GM12878 (cell line): ENCODE data around the gene SLC12A5. TPM values are rescaled to one million over a fixed set of nuclear protein-coding genes. Genes with fewer than 3 reads are reported as not detected.

Source experiments
- E2F4 ChIP-seq: IDR thresholded peaks from 2 replicates; pipeline ENCODE4 v1.6.1; 2012; ENCODE audit warnings: low read depth, low read length, improper control_type of control experiment
- EGR1 ChIP-seq, 2 experiments: IDR thresholded peaks; 1 replicate in 1 of 2; 2 replicates in 1 of 2; pipeline ENCODE4 v1.6.1; 2011 to 2012; ENCODE audit warnings: low read depth in 2 of 2, low read length in 2 of 2, borderline replicate concordance in 1 of 2, mild to moderate bottlenecking in 1 of 2, moderate library complexity in 1 of 2
- ETV6 ChIP-seq, 2 experiments: fragments of 450-650 bp in 1 of 2; IDR thresholded peaks in 1 of 2; conservative IDR thresholded peaks in 1 of 2; 2 replicates each; pipeline ENCODE4 v1.6.1; 2014; ENCODE audit warnings: antibody characterized with exemption in 1 of 2, borderline replicate concordance in 1 of 2, low read depth in 1 of 2, mild to moderate bottlenecking in 1 of 2, moderate library complexity in 1 of 2
- NKRF ChIP-seq: fragments of 450-650 bp; conservative IDR thresholded peaks from 2 replicates; pipeline ENCODE4 v1.6.1; 2017; ENCODE audit warnings: mild to moderate bottlenecking, moderate library complexity
- ZBTB11 ChIP-seq: fragments of 450-650 bp; formaldehyde crosslinking; IDR thresholded peaks from 2 replicates; pipeline ENCODE4 v1.5.0; 2022; ENCODE audit warnings: mild to moderate bottlenecking, missing genetic modification characterization
- polyA plus RNA-seq, 11 experiments: library from polyadenylated mRNA; depleted of rRNA in 4 of 11; unstranded in 6 of 11; stranded (reverse) in 5 of 11; fragments of >200 nt; fragmentation: Nextera tagmentation in 4 of 11; fragmentation: Illumina TruSeq in 1 of 11; extraction: Ambion mirVana in 4 of 11; extraction: Trizol in 1 of 11; gene quantifications; 1 replicate in 1 of 11; 2 replicates in 10 of 11; pipeline versions ENCODE4 v1.2.1 to v1.2.3, GENCODE V29; 2011 to 2016; ENCODE audit warnings: inconsistent platforms in 2 of 11, missing spikeins in 2 of 11, low read depth in 1 of 11
- total RNA-seq, 4 experiments: library from RNA; depleted of rRNA in 3 of 4; stranded (reverse); fragments of >200 nt in 3 of 4; fragmentation: Illumina TruSeq in 1 of 4; extraction: Trizol in 1 of 4; gene quantifications; 2 replicates each; pipeline versions ENCODE4 v1.2.1 to v1.2.3, GENCODE V29; 2013 to 2021

Gene SLC12A5
- total and polyA plus RNA-seq, 10 of the 15 experiments (the other 5 are each of a cell fraction or from before 2014, with no cell fraction given): 0.26 to 2.7 (median 1.2) TPM

- TF ChIP-seq E2F4 (no peak), EGR1 (IDR thresholded peaks at IDR 0.05; ENCODE audit: borderline replicate concordance in 1 of 2, low read depth in 2 of 2, low read length in 2 of 2) (no peak), ETV6 (conservative IDR thresholded peaks at IDR 0.05 in 1 of 2, IDR thresholded peaks at IDR 0.05 in 1 of 2; ENCODE audit: borderline replicate concordance in 1 of 2, low read depth in 1 of 2) (no peak), ZBTB11 (CRISPR knock-in tag) (no peak), NKRF (no peak)
- TF ChIP-seq, all 136 proteins: peak for 0
These were observed 55.8 kb downstream of the SLC12A5 start (continued) for GRCh38 chr20:46084805-46085178.
